WTC11 (cell line): ENCODE results near the gene GPC1.

Source experiments
- ELF4 ChIP-seq: sonication (generic); formaldehyde crosslinking; IDR thresholded peaks from 2 replicates; pipeline ENCODE4 v1.8.1; 2022; ENCODE audit warnings: low read depth, mild to moderate bottlenecking, moderate library complexity, missing genetic modification reagents
- GABPB1 ChIP-seq: sonication (generic); formaldehyde crosslinking; IDR thresholded peaks from 2 replicates; pipeline ENCODE4 v1.8.1; 2023; ENCODE audit warnings: mild to moderate bottlenecking, missing genetic modification reagents
- JAZF1 ChIP-seq: fragments of 250-450 bp; sonication (Bioruptor Pico); IDR thresholded peaks from 2 replicates; pipeline ENCODE4 v1.9.0; 2021; ENCODE audit warnings: moderate library complexity, mild to moderate bottlenecking, inconsistent platforms
- NFYB ChIP-seq: sonication (generic); formaldehyde crosslinking; conservative IDR thresholded peaks from 2 replicates; pipeline ENCODE4 v1.8.0; 2022; ENCODE audit warnings: low read depth, missing genetic modification reagents
- TCF7 ChIP-seq: sonication (generic); formaldehyde crosslinking; IDR thresholded peaks from 2 replicates; pipeline ENCODE4 v1.8.0; 2022; ENCODE audit warnings: mild to moderate bottlenecking, low read depth, missing genetic modification reagents, moderate library complexity
- TF ChIP-seq, protein P1 (sequence below): fragments of 200-600 bp; IDR thresholded peaks from 2 replicates; pipeline ENCODE4 v1.8.0; 2022; ENCODE audit warnings: antibody characterized with exemption
- TF ChIP-seq, protein P2 (sequence below): sonication (generic); formaldehyde crosslinking; IDR thresholded peaks from 2 replicates; pipeline ENCODE4 v1.8.0; 2022; ENCODE audit warnings: mild to moderate bottlenecking, missing genetic modification reagents
- TF ChIP-seq, protein P3 (sequence below): sonication (generic); formaldehyde crosslinking; IDR thresholded peaks from 2 replicates; pipeline ENCODE4 v1.8.1; 2023; ENCODE audit warnings: mild to moderate bottlenecking, missing genetic modification reagents, moderate library complexity

GRCh38 chr2:240401308-240401707, 34.2 kb upstream of the GPC1 start:
- TF ChIP-seq, protein P1, sequence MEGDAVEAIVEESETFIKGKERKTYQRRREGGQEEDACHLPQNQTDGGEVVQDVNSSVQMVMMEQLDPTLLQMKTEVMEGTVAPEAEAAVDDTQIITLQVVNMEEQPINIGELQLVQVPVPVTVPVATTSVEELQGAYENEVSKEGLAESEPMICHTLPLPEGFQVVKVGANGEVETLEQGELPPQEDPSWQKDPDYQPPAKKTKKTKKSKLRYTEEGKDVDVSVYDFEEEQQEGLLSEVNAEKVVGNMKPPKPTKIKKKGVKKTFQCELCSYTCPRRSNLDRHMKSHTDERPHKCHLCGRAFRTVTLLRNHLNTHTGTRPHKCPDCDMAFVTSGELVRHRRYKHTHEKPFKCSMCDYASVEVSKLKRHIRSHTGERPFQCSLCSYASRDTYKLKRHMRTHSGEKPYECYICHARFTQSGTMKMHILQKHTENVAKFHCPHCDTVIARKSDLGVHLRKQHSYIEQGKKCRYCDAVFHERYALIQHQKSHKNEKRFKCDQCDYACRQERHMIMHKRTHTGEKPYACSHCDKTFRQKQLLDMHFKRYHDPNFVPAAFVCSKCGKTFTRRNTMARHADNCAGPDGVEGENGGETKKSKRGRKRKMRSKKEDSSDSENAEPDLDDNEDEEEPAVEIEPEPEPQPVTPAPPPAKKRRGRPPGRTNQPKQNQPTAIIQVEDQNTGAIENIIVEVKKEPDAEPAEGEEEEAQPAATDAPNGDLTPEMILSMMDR: no peak
- TF ChIP-seq, protein P2, sequence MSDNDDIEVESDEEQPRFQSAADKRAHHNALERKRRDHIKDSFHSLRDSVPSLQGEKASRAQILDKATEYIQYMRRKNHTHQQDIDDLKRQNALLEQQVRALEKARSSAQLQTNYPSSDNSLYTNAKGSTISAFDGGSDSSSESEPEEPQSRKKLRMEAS (CRISPR knock-in tag): no peak
- TF ChIP-seq ELF4 (CRISPR knock-in tag): no peak
- no peak for TF ChIP-seq GABPB1 (CRISPR knock-in tag)
- no peak for TF ChIP-seq NFYB (CRISPR knock-in tag)
- TF ChIP-seq, protein P3, sequence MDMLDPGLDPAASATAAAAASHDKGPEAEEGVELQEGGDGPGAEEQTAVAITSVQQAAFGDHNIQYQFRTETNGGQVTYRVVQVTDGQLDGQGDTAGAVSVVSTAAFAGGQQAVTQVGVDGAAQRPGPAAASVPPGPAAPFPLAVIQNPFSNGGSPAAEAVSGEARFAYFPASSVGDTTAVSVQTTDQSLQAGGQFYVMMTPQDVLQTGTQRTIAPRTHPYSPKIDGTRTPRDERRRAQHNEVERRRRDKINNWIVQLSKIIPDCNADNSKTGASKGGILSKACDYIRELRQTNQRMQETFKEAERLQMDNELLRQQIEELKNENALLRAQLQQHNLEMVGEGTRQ: no peak
- TF ChIP-seq TCF7 (CRISPR knock-in tag): no peak
- no peak for TF ChIP-seq JAZF1 (CRISPR knock-in tag)
